IPS-11a (cell line): ENCODE data around the gene CCDC14.
"Not testable (repeated sequence)": the region's sequence is repeated elsewhere in the genome, so short reads cannot be mapped to it uniquely, and the experiment has no call there.

ENCODE experiments used
- H3K4me3 ChIP-seq: one replicate; pipeline ENCODE4 v1.5.1; 2013; ENCODE audit warnings: low read depth, low read length, control low read depth

The CCDC14 gene

DNA sequence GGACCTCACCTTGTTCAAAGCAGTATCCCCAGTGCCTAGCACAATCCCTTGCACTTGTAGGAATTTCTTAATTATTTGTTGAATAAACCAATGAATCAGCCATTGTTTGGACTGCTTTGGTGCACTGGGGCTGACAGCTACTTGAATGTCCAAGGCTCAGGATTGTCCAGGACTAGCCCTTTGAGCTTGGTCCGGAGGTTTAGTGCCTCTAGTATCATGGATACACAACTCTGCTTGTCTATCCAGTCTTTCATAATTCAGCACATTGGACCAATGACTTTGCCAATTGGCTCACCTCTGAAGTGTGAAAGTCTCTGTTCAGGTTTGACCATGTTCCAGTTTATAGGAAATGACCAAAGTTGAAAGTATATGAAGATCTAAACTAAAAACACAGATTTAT, 3.8 kb upstream of the CCDC14 start:
- H3K4me3 ChIP-seq: not testable (repeated sequence)

DNA sequence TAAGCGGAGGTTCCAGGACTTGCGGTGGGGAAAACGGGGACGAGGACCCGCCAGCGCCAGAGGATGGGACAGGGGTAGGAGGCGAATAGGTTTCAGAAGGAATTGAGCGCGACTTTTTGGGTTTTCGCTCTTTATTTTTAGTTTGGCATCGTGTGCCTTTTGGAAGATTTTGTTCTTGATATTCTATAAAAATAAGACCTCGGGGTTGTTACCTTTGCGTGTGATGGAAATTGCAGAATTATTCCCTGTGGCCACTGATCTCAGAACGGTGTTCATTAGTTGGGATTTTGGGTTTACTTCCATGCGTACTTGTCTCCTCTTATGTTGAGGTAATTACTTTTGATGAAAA, 453 bp upstream of the CCDC14 start:
- H3K4me3 ChIP-seq: no peak overlapping the region

DNA sequence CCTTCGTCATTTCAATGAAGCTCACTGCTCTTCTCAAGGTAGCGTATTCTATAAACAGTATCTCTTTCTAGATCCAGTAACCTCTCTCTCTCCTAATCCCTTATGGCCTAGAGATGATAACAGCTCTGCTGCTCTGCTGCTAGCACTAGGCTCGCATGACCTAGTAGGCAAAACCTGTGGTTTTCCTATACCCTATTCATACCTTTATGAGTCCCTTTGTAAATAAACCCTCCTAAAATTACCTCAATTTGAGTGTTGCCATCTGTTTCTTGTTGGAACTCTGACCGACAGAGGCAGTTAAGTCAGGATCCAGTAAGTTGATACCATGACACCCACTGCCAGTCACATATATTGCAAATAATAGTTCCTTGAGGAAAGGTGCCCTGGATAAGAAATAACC, 7.3 kb downstream of the CCDC14 start:
- no peak overlapping the region for H3K4me3 ChIP-seq

GRCh38 chr3:123952844-123953520, 8.0 kb downstream of the CCDC14 start:
- H3K4me3 ChIP-seq: no peak overlapping the region

GRCh38 chr3:123951522-123952447, 9.2 kb downstream of the CCDC14 start:
- H3K4me3 ChIP-seq: no peak overlapping the region

- H3K4me3 ChIP-seq: no peak overlapping the region
These were observed 11.4 kb downstream of the CCDC14 start for GRCh38 chr3:123949641-123950040.

- no peak overlapping the region for H3K4me3 ChIP-seq
These were observed 12.6 kb downstream of the CCDC14 start for GRCh38 chr3:123948449-123948848.

- H3K4me3 ChIP-seq: no peak overlapping the region
These were observed 13.5 kb downstream of the CCDC14 start for GRCh38 chr3:123947482-123947881.

GRCh38 chr3:123941542-123941941, 19.5 kb downstream of the CCDC14 start:
- no peak overlapping the region for H3K4me3 ChIP-seq

- no peak overlapping the region for H3K4me3 ChIP-seq
These were observed 19.9 kb downstream of the CCDC14 start for GRCh38 chr3:123941121-123941520.

DNA sequence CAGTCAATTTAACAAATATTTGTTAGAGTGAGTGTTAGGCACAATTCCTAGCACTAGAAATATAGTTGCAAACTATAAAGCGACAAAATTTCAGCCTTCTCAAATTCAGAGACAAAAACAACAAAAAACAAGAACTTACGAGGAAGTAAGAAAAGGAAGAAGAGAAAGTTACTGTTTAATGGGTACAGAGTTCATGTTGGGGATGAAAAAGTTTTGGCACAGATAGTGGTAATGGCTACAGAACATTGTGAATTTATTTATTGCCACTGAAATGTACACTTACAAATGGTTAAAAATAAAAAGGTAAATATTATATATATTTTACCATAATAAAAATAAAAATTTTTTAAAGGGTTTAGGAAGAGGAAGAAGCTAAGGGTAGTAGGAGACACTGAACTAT, 21.3 kb downstream of the CCDC14 start:
- no peak overlapping the region for H3K4me3 ChIP-seq

DNA sequence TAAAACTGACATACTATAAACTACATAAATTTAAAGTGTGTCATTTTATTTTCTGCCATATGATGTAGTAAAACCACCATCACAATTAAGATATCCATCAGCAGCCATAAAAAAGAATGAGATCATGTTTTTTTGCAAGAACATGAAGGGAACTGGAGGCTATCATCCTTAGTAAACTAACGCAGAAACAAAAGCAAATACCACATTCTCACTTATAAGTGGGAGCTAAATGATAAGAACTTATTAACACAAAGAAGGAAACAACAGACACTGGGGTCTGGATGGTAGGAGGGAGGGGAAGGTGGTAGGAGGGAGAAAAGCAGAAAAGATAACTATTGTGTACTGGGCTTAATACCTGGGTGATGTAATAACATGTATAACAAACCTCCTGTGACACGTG, 24.6 kb downstream of the CCDC14 start:
- no peak overlapping the region for H3K4me3 ChIP-seq

DNA sequence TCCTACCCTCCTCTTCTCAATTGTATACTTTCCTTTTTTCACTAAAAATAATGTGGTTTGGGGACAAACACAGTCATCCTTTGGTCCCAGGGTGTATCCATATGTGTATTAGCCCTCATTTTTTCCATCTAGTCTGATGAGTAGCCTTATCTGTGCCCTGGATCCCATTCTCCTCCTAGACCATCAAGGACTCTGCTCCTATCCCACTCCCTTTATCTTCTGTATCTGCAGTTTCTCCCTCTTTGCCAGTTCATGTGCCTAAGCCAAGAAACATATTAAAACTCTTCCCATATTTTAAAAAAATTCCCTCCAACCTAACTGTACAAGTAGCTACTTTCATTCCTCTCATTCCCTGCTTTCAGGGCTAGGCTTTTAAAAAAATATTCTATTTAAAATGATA, 25.2 kb downstream of the CCDC14 start:
- no peak overlapping the region for H3K4me3 ChIP-seq

- H3K4me3 ChIP-seq: no peak overlapping the region
These were observed 26.8 kb downstream of the CCDC14 start for GRCh38 chr3:123934250-123934649.

- no peak overlapping the region for H3K4me3 ChIP-seq
These were observed 30.6 kb downstream of the CCDC14 start for GRCh38 chr3:123930445-123930844.

- no peak overlapping the region for H3K4me3 ChIP-seq
These were observed 31.7 kb downstream of the CCDC14 start for GRCh38 chr3:123929325-123929724.

- H3K4me3 ChIP-seq: no peak overlapping the region
These were observed 34.6 kb downstream of the CCDC14 start for GRCh38 chr3:123926396-123926795.

- H3K4me3 ChIP-seq: no peak overlapping the region
These were observed 40.2 kb downstream of the CCDC14 start for GRCh38 chr3:123920868-123921267.

DNA sequence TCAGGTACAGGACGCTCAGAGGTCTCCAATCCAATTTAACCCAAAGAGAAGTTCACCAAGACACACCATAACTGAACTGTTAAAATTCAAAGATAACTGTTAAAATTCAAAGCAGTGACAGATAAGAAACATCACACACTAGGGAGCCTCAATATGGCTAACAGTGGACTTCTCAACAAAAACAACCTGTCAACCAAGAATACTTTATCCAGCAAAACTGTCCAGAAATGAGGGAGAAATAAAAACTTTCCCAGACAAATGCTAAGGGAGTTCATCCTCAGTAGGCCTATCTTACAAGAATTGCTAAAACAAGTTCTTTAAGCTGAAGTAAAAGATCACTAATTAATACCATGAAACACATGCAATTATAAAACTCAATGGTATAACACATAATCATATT, 40.6 kb downstream of the CCDC14 start:
- no peak overlapping the region for H3K4me3 ChIP-seq

GRCh38 chr3:123919353-123919752, 41.7 kb downstream of the CCDC14 start:
- no peak overlapping the region for H3K4me3 ChIP-seq

DNA sequence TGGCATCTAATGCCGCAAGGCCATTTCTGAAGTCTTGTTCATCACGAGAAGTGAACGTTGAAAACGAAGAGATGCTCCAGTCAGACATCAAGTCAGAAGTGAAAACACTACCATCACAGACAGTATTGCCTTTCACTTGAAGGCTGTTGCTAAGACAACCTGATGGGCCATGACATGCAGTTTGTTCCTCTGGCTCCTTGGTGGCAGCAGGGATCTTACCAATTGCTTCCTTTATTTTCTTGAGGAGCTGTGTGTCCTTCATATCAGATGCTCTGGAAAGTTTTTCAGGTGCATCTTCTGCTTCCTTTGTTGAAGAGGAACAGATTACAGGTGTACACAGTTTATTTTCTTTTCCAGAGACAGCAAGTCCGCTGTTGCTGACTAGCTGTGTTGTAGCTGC, 46.2 kb downstream of the CCDC14 start:
- H3K4me3 ChIP-seq: no peak overlapping the region

DNA sequence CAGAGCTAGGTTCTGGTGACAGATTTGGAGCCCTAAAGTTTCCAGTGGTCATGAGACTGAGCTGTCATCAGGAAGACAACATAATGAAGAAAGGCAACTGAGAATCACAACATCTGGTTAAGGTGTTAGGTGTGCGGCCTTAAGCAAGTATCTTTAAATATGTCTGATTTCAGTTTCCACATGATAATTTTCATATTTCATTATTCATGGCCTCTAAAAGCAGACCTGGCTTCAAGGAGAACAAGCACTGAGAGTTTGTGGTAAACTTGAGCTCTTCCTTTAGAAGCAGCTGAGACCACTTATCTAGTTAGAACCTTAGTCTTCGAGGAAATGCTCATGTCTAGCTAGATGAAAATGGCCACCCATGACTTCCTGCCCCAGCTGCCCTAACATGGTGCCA, 51.2 kb downstream of the CCDC14 start:
- no peak overlapping the region for H3K4me3 ChIP-seq
